CD4-positive, alpha-beta T cell treated with Interleukin-17A for 4 hours (primary cell): ENCODE data around the gene TIMM21.

Experiments
- DNase-seq: peaks from one replicate; pipeline ENCODE4 v3.0.0-alpha.2; 2020; ENCODE audit warnings: mixed read lengths

The TIMM21 gene

DNA sequence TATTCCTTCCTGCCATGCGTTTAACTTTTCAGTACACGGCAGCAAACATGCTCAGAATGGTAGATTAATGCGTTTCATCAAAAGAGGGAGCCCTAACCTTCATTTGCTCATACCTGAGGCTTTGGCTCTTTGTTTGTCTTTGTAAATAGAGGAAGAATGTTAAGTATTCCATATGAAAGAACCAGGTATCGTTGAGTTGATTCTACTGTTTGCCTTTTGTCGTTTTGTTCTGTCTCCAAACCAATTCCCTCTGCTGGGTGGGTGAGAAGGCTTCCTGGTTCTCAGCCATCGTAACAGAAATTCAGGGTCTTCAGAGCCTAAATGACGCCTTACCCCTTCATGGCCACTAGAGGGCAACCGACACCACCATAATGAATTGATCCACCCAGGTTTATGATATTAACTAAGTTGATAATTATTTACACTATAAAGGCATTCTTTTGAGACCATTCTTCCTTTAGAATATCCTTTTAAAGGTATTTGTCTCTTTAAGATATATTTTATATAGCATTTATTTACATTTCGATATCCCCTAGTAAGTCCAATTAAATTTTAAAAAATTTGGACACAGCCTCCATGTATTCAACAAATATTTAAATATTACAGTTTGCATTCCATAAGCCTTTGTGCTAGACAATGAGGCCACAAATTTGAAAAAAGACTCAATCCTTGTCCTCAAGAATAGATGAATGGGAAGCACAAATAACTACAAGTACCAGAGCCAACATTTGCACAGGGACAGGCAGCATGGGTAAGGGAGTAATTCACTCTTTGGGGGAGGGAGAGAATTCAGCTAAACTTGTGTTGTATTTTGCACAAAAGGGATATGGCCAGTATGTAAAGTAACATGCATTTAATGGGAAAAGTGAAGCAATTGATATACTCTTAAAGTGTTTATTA is 48.1 kb downstream of the TIMM21 start:
- peak; percentile 59 for DNase-seq

GRCh38 chr18:74197705-74198341 is 49.5 kb downstream of the TIMM21 start:
- no peak for DNase-seq

- no peak for DNase-seq
Measured at GRCh38 chr18:74198453-74198852, 50.1 kb downstream of the TIMM21 start.

GRCh38 chr18:74200780-74201179 is 52.5 kb downstream of the TIMM21 start:
- DNase-seq = no peak

- no peak for DNase-seq
Measured at GRCh38 chr18:74203811-74204210, 55.5 kb downstream of the TIMM21 start.

- DNase-seq = no peak
Measured at GRCh38 chr18:74204526-74205152, 56.3 kb downstream of the TIMM21 start.
